Measurements from ENCODE around the gene SREBF2. TPM values are rescaled to one million over a fixed set of nuclear protein-coding genes. Genes with fewer than 3 reads are reported as not detected.
A peak's percentile ranks its signal among the peaks of the same experiment; 100 is the strongest.

The SREBF2 gene
- total and polyA plus RNA-seq, 2 donors, result 15.8 to 41.0 TPM

DNA sequence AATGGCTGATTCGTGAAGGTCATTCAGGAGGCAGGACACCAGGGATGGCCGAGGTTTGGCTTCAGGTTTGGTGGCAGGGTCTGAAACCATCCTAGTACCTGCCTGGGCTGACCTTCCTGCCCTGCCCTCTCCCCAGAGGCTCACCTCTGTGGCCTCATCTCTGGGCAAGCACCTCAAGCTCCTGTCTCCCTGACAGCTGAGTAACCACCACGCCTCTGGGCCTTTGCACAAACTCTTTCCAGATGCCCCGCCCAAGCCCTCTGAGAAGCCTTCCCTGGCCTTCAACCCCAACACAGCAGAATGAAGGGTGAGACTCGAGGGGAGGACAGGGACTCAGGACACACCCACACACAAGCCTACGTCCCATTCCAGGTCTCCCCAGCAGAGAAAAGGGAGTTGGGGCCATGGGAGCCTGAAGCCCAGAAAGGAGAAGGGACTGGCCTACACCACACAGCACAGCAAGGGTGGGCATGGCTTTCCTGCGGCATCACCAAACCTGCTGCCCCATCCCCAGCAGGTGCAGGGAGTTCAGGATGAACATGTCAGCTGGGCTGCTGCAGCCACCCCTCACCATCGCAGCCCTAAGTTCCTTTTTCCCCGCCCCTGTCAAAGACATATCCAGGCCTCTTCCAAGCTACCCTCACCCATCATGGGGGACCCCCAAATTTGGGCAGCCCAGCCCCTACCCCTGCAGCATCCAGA, 79.6 kb downstream of the SREBF2 start:
- WGBS, result 86% methylated on average over 9 of the region's 9 CpGs
- H3K4me3 ChIP-seq (ENCODE audit: low read length in 2 of 2), result no peak overlapping the region
- no peak overlapping the region for H3K27ac ChIP-seq (ENCODE audit: low read depth in 1 of 2, low read length in 1 of 2)
- H3K4me1 ChIP-seq (ENCODE audit: control insufficient read depth in 2 of 2, insufficient read depth in 2 of 2, low read length in 2 of 2), result peaks cover 0 to 12% of the 10 kb centered on the region in 2 donors
- DNase-seq (ENCODE audit: low read depth in 6 of 9, low spot score in 9 of 9), result no peak
- peaks cover 4 to 6% of the 10 kb centered on the region in 2 donors for H3K36me3 ChIP-seq (ENCODE audit: control insufficient read depth in 2 of 2, insufficient read depth in 2 of 2, low read length in 1 of 2)
- peaks cover 83 to 98% of the 10 kb centered on the region in 2 donors for H3K27me3 ChIP-seq (ENCODE audit: control insufficient read depth in 2 of 2, insufficient read depth in 1 of 2, low read length in 1 of 2)
- H3K9me3 ChIP-seq (ENCODE audit: control insufficient read depth in 2 of 2, insufficient read depth in 1 of 2, low read length in 1 of 2), result no peaks in the 10 kb centered on the region

DNA sequence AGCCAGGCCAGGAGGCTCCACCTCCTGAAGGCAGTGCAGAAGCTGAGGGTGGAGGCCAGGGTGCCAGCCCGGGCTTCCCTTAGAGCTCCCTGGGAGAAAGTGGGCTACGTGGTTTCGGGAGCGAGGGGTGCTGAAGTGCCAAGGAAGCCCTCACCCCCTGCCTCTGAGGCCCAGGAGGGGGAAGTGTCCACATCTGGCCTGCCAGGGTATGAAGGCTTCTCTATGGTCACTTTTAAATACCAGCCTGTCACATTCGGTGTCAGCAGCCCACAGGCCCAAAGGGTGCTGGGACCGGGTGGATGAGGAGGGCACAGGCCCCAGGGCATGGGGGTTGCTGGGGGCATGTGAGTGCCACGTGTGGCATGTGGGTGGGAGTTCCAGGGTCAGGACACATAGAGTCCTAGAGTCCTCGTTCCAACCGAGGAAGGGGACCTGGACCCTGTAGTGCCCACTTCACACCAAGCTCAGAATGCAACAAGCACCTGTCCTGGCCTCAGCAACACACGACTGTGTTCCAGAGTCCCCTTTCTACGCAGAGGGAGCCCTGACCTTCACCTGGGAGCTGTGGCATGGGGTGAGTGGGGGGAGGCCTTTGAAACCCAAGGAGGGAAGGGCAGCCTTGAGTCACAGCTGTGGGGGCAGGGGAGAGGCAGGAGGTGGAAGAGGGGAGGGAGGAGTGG, 80.3 kb downstream of the SREBF2 start:
- H3K4me1 ChIP-seq (ENCODE audit: control insufficient read depth in 2 of 2, insufficient read depth in 2 of 2, low read length in 2 of 2), result peaks cover 0 to 18% of the 10 kb centered on the region in 2 donors
- H3K27ac ChIP-seq (ENCODE audit: low read depth in 1 of 2, low read length in 1 of 2), result no peak overlapping the region
- H3K27me3 ChIP-seq (ENCODE audit: control insufficient read depth in 2 of 2, insufficient read depth in 1 of 2, low read length in 1 of 2), result peaks cover 88 to 98% of the 10 kb centered on the region in 2 donors
- WGBS, result 79% methylated on average over 11 of the region's 11 CpGs
- DNase-seq (ENCODE audit: low read depth in 6 of 9, low spot score in 9 of 9), result no peak
- peaks cover 0 to 3% of the 10 kb centered on the region in 2 donors for H3K9me3 ChIP-seq (ENCODE audit: control insufficient read depth in 2 of 2, insufficient read depth in 1 of 2, low read length in 1 of 2)
- no peaks in the 10 kb centered on the region for H3K36me3 ChIP-seq (ENCODE audit: control insufficient read depth in 2 of 2, insufficient read depth in 2 of 2, low read length in 1 of 2)
- H3K4me3 ChIP-seq (ENCODE audit: low read length in 2 of 2), result no peak overlapping the region

DNA sequence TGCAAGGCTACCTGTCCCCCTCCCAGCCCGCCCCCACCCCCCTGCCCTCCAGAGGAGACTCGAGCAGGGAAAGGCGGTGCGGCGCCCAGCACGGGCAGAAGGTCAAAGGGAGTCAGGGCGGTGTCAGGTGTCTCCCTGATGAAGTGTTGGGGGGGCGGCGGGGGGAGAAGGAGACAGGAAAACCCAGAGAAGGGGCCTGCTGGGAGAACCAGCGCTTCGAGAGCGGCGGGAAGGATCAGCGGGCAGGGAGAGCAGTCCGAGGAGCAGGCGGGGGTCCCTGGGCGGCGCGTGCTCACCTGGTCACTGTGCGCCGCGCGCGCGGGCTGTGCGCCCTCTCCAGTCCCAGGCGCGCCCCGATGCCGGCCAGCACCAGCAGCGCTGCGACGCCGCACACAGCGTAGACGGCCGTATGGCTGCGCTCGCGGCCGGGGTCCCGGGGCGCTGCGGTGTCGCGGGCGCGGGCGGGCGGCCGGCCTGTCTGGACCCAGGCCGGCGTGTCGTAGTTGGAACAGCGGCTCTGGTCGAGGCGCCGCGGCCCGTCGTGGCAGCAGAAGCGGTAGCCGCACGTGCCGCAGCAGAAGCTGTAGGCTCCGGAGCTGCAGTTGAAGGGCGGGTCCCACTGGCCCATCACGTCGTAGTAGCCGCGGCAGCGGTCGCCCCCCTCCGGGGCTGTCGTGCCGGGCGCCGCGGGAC, 81.1 kb downstream of the SREBF2 start:
- H3K4me1 ChIP-seq (ENCODE audit: control insufficient read depth in 2 of 2, insufficient read depth in 2 of 2, low read length in 2 of 2), result peaks cover under 1 to 26% of the 10 kb centered on the region in 2 donors
- peaks cover 0 to 4% of the 10 kb centered on the region in 2 donors for H3K9me3 ChIP-seq (ENCODE audit: control insufficient read depth in 2 of 2, insufficient read depth in 1 of 2, low read length in 1 of 2)
- no peak overlapping the region for H3K27ac ChIP-seq (ENCODE audit: low read depth in 1 of 2, low read length in 1 of 2)
- 7% methylated on average over 79 of the region's 79 CpGs for WGBS
- peak overlapping the region in 1 of 2 donors; percentile 48 for H3K4me3 ChIP-seq (ENCODE audit: low read length in 2 of 2)
- no peaks in the 10 kb centered on the region for H3K36me3 ChIP-seq (ENCODE audit: control insufficient read depth in 2 of 2, insufficient read depth in 2 of 2, low read length in 1 of 2)
- DNase-seq (ENCODE audit: low read depth in 6 of 9, low spot score in 9 of 9), result no peak
- H3K27me3 ChIP-seq (ENCODE audit: control insufficient read depth in 2 of 2, insufficient read depth in 1 of 2, low read length in 1 of 2), result peaks cover 92 to 98% of the 10 kb centered on the region in 2 donors

DNA sequence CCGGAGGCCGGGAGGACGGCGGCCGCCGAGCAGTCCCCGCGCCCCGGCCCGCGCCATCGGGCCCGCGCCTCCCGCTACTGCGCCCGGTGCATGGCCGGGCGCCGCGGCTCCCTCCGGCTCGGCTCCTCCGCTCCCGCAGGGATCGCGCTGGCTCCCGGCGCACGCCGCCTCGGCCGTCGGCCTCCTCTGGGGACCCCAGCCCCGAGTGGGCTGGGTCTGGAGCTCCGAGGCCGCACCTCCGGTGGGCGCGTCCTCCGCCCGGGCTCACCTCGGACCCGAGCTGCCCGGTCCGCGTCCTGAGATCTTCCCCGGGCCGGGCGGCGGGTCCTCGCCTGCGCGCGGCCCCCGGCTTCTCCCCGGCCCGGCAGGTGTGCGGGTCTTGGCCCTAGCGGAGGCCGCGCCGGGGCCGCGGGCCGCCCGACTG, 81.7 kb downstream of the SREBF2 start:
- Histone ChIP-seq H3K4me1 (ENCODE audit: control insufficient read depth in 2 of 2, insufficient read depth in 2 of 2, low read length in 2 of 2) (peaks cover 7 to 32% of the 10 kb centered on the region in 2 donors), H3K9me3 (ENCODE audit: control insufficient read depth in 2 of 2, insufficient read depth in 1 of 2, low read length in 1 of 2) (peaks cover 0 to 4% of the 10 kb centered on the region in 2 donors), H3K27ac (ENCODE audit: low read depth in 1 of 2, low read length in 1 of 2) (no peak overlapping the region), H3K36me3 (ENCODE audit: control insufficient read depth in 2 of 2, insufficient read depth in 2 of 2, low read length in 1 of 2) (no peaks in the 10 kb centered on the region), H3K4me3 (ENCODE audit: low read length in 2 of 2) (peak overlapping the region in 1 of 2 donors; percentile 48), H3K27me3 (ENCODE audit: control insufficient read depth in 2 of 2, insufficient read depth in 1 of 2, low read length in 1 of 2) (peaks cover 92 to 98% of the 10 kb centered on the region in 2 donors)
- no peak for DNase-seq (ENCODE audit: low read depth in 6 of 9, low spot score in 9 of 9)
- WGBS, result 2% methylated on average over 67 of the region's 67 CpGs

DNA sequence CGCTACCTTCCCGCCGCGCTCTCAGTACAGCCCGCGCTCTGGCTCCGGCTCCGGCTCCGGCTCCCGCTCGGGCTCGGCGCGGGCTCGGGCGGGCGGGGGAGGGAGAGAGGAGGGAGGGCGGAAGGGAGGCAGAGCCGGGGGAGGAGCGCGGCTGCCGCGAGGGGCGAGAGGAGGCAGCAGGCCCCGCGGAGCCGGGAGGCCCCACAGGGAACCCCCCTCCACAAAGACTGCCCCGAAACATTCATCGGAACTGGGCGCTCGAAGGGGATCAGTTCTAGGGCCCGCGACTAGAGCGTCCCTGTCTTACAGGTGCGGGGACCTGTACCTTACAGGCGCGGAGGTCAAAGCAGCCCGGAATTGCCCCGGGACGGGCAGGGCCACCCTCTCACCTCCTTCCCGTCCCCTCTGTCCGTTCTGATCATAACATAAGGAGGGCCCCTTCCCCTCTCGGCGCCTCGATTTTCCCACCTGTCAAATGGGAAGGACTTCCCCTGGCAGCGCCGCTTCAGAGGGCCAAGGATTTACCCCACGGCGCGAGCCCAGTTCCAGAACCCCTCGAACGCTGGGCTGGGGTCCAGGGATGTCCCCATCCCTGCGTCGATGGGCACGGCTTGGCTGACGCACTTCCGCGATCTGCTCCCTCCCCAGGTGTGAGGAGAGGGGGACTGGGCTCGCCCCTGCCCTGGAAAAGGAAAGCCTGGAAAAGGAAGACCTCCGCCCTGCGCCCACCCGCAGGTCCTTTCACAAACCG, 82.3 kb downstream of the SREBF2 start, which contains the start of gene SHISA8:
Gene SHISA8 (minus strand): TSS at position 40 of the 751 bp plus-strand sequence. CDS start 407 bp downstream, outside the sequence.
- 10% methylated on average over 63 of the region's 63 CpGs for WGBS
- H3K27ac ChIP-seq (ENCODE audit: low read depth in 1 of 2, low read length in 1 of 2), result no peak within 1 kb of the TSS
- H3K27me3 ChIP-seq (ENCODE audit: control insufficient read depth in 2 of 2, insufficient read depth in 1 of 2, low read length in 1 of 2), result peaks cover 91 to 98% of the 10 kb centered on the region in 2 donors
- H3K4me1 ChIP-seq (ENCODE audit: control insufficient read depth in 2 of 2, insufficient read depth in 2 of 2, low read length in 2 of 2), result peaks cover 8 to 38% of the 10 kb centered on the region in 2 donors
- peak within 1 kb of the TSS in 1 of 2 donors; percentile 48 for H3K4me3 ChIP-seq (ENCODE audit: low read length in 2 of 2)
- H3K36me3 ChIP-seq (ENCODE audit: control insufficient read depth in 2 of 2, insufficient read depth in 2 of 2, low read length in 1 of 2), result no peaks in the 10 kb centered on the region
- H3K9me3 ChIP-seq (ENCODE audit: control insufficient read depth in 2 of 2, insufficient read depth in 1 of 2, low read length in 1 of 2), result peaks cover 0 to 4% of the 10 kb centered on the region in 2 donors
- DNase-seq (ENCODE audit: low read depth in 6 of 9, low spot score in 9 of 9), result peak in 6 of 9 donors; percentile 24 to 75 (median 51)

DNA sequence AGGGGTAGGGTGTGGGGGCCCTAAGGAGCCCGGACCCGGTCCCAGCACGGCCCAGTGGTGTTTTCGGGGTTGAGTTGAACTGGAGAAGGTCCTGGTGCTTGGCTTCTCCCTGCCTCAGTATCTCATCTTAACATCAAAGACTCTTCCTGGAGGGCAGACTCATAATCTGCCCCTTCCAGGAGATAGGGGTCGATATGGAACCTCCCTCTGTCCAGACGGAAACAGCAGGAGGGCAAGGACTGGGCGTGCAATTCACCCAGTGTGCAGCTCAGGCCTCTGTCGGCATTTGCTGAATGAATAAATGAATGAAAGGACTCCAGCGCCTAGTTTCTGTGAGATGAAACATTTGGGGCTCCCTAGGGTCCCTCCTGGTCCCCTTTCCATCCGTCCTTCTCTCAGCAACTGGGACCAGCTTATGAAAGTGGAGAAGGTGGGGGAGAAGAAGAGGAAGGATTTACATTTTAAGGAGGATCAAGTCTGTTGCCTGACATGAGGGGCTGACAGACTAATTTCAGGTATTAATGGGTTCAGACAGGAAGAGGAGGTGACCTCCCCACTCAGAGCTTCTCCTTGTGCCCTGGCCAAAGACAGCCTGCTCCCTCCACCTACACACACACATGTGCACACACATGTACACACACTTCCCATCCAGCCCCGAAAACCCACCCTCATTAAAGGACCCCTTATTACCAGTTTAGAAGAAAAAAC, 83.0 kb downstream of the SREBF2 start:
- Histone ChIP-seq H3K36me3 (ENCODE audit: control insufficient read depth in 2 of 2, insufficient read depth in 2 of 2, low read length in 1 of 2) (no peaks in the 10 kb centered on the region), H3K4me1 (ENCODE audit: control insufficient read depth in 2 of 2, insufficient read depth in 2 of 2, low read length in 2 of 2) (peaks cover 8 to 39% of the 10 kb centered on the region in 2 donors), H3K9me3 (ENCODE audit: control insufficient read depth in 2 of 2, insufficient read depth in 1 of 2, low read length in 1 of 2) (peaks cover 0 to 8% of the 10 kb centered on the region in 2 donors), H3K4me3 (ENCODE audit: low read length in 2 of 2) (no peak overlapping the region), H3K27me3 (ENCODE audit: control insufficient read depth in 2 of 2, insufficient read depth in 1 of 2, low read length in 1 of 2) (peaks cover 84 to 98% of the 10 kb centered on the region in 2 donors), H3K27ac (ENCODE audit: low read depth in 1 of 2, low read length in 1 of 2) (no peak overlapping the region)
- WGBS, result 63% methylated on average over 11 of the region's 11 CpGs
- DNase-seq (ENCODE audit: low read depth in 6 of 9, low spot score in 9 of 9), result no peak

DNA sequence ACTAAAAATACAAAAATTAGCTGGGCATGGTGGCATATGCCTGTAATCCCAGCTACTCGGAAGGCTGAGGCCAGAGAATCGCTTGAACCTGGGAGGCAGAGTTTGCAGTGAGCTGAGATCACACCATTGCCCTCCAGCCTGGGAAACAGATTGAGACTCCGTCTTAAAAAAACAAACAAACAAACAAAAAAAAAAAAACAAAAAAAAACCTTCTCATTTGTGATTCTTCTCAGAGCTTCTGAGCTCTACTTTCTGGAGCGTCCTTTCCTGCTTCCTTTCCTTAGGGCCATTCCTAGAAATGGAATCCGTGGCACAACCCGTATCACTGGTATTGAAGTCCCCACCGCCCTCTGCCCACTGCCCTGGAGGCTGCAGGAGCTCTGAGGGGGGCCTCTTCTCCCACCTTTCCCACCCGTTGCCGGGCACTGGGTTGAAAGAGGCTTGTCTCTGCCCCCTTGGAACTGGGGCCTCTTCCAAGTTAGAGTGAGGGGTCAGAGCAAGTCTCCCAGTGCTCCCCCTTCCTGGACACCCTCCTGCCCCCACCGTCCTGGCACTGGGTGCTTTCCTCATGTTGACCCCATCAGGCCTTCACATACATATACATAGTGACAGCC, 83.9 kb downstream of the SREBF2 start:
- H3K27me3 ChIP-seq (ENCODE audit: control insufficient read depth in 2 of 2, insufficient read depth in 1 of 2, low read length in 1 of 2), result peaks cover 76 to 90% of the 10 kb centered on the region in 2 donors
- 89% methylated on average over 10 of the region's 10 CpGs for WGBS

More for the DNA sequence above, 83.9 kb downstream of the SREBF2 start:
- Histone ChIP-seq H3K36me3 (ENCODE audit: control insufficient read depth in 2 of 2, insufficient read depth in 2 of 2, low read length in 1 of 2) (no peaks in the 10 kb centered on the region), H3K27ac (ENCODE audit: low read depth in 1 of 2, low read length in 1 of 2) (no peak overlapping the region), H3K4me3 (ENCODE audit: low read length in 2 of 2) (no peak overlapping the region), H3K9me3 (ENCODE audit: control insufficient read depth in 2 of 2, insufficient read depth in 1 of 2, low read length in 1 of 2) (peaks cover 0 to 9% of the 10 kb centered on the region in 2 donors), H3K4me1 (ENCODE audit: control insufficient read depth in 2 of 2, insufficient read depth in 2 of 2, low read length in 2 of 2) (peaks cover 8 to 36% of the 10 kb centered on the region in 2 donors)
- no peak for DNase-seq (ENCODE audit: low read depth in 6 of 9, low spot score in 9 of 9)

All from thymus (tissue), 11 donors.